ENCODE measurements around the gene PRM1.
A peak's percentile ranks its signal among the peaks of the same experiment; 100 is the strongest.

PRM1 gene

DNA sequence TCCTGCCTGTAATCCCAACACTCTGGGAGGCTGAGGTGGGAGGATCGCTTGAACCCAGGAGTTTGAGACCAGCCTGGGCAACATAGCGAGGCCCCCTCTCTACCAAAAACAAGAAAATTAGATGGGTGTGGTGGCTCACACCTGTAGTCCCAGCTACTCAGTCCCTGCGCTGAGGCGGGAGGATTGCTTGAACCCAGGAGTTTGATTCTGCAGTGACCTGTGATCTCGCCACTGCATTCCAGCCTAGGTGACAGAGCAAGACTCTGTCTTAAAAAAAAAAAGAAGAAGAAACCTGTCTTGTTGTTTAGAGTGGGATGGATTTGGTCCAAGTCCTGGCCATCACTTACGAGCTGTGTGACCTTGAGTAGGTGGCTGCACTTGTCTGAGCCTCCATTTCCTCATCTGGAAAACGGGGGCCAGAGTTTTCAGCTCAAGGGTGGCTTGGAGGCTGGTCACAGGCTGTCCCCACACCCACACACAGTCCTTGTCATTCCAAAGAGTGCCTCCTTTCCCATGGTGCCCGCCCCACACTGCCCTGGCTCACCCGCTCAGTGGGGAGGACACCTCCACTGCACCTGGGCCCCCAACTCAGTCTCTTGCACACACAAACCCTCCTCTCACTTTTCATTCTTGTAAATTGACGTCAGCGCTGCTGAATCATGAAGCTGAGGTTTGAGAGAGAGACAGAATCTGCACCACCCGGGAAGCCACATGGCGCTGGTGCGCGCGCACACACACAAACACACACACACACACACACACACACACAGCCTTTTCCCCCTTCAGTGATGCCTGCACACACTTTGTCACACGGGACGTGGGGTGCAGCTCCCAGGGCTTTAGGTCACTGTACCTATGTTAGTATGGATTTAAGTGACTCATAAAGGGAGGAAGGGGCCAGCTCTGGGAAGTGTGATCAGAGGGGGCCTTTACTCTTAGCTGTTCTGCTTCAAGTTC lies 29.3 kb downstream of the PRM1 start:
- Histone ChIP-seq H4K20me1 (ENCODE audit: control insufficient read depth, insufficient read depth, low read depth, low read length) (peaks cover 12% of the 10 kb centered on the region), H3K27me3 (ENCODE audit: control insufficient read depth, low read length) (peaks cover 18% of the 10 kb centered on the region), H3K4me2 (ENCODE audit: low read length) (peak overlapping the region; percentile 98), H3K4me3 (ENCODE audit: low read length) (peak overlapping the region; percentile 78; the same call in 1 of the 2 replicates), H3K79me2 (ENCODE audit: control insufficient read depth, low read length) (peaks cover 37% of the 10 kb centered on the region), H3K36me3 (ENCODE audit: control insufficient read depth, low read length) (peaks cover 40% of the 10 kb centered on the region), H3K27ac (ENCODE audit: low read depth, low read length) (no peak overlapping the region), H3F3A (ENCODE audit: control insufficient read depth, insufficient read depth) (peaks cover 24% of the 10 kb centered on the region), H3K4me1 (ENCODE audit: control insufficient read depth, low read length) (peaks cover 47% of the 10 kb centered on the region), H3K9me2 (replicated peaks; ENCODE audit: control insufficient read depth, low read length) (no peaks in the 10 kb centered on the region), H3K9me3 (ENCODE audit: control insufficient read depth, insufficient read depth, low read length) (no peaks in the 10 kb centered on the region)
- no peak for TF ChIP-seq EZH2phosphoT487 (IDR thresholded peaks at IDR 0.05; ENCODE audit: borderline replicate concordance, low read length)
- TF ChIP-seq, protein P1, sequence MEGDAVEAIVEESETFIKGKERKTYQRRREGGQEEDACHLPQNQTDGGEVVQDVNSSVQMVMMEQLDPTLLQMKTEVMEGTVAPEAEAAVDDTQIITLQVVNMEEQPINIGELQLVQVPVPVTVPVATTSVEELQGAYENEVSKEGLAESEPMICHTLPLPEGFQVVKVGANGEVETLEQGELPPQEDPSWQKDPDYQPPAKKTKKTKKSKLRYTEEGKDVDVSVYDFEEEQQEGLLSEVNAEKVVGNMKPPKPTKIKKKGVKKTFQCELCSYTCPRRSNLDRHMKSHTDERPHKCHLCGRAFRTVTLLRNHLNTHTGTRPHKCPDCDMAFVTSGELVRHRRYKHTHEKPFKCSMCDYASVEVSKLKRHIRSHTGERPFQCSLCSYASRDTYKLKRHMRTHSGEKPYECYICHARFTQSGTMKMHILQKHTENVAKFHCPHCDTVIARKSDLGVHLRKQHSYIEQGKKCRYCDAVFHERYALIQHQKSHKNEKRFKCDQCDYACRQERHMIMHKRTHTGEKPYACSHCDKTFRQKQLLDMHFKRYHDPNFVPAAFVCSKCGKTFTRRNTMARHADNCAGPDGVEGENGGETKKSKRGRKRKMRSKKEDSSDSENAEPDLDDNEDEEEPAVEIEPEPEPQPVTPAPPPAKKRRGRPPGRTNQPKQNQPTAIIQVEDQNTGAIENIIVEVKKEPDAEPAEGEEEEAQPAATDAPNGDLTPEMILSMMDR (IDR thresholded peaks at IDR 0.05; ENCODE audit: low read depth, low read length, poor library complexity, severe bottlenecking) = no peak

DNA sequence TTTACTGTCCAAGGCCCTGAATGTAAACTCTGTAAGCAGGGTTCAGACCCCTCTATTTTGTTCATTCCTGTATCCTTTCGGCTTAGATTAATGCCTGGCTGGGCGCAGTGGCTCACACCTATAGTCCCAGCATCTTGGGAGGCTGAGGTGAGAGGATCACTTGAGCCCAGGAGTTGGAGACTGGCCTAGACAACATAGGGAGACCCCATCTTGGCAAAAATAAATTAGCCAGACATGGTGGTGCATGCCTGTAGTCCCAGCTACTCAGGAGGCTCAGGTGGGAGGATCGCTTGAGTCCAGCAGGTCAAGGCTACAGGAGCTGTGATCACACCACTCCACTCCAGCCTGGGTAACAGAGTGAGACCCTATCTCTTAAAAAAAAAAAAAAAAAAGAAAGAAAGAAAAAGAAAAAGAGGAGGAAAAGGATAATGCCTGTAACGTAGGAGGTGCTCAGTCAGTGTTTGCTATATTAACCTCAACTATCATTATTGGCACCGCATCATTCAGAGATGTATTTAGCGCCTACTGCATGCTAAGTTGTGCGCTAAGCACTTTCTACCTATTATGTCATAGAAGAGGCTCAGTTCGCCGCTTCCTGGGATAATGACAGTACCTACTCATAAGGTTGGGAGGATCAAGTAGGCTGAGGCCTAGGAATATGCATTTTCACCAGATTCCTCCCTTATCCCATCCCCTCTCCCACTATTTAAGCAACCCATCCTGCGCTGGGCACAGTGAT lies 30.2 kb downstream of the PRM1 start:
- peaks cover 40% of the 10 kb centered on the region for H3K36me3 ChIP-seq (ENCODE audit: control insufficient read depth, low read length)
- H3F3A ChIP-seq (ENCODE audit: control insufficient read depth, insufficient read depth) = peaks cover 24% of the 10 kb centered on the region
- no peaks in the 10 kb centered on the region for H3K9me3 ChIP-seq (ENCODE audit: control insufficient read depth, insufficient read depth, low read length)
- TF ChIP-seq, protein P1 (IDR thresholded peaks at IDR 0.05; ENCODE audit: low read depth, low read length, poor library complexity, severe bottlenecking) = no peak
- no peak for TF ChIP-seq EZH2phosphoT487 (IDR thresholded peaks at IDR 0.05; ENCODE audit: borderline replicate concordance, low read length)
- H3K4me2 ChIP-seq (ENCODE audit: low read length) = no peak overlapping the region
- no peaks in the 10 kb centered on the region for H3K9me2 ChIP-seq (replicated peaks; ENCODE audit: control insufficient read depth, low read length)
- no peak overlapping the region for H3K27ac ChIP-seq (ENCODE audit: low read depth, low read length)
- peaks cover 17% of the 10 kb centered on the region for H3K27me3 ChIP-seq (ENCODE audit: control insufficient read depth, low read length)
- H3K79me2 ChIP-seq (ENCODE audit: control insufficient read depth, low read length) = peaks cover 37% of the 10 kb centered on the region
- peaks cover 12% of the 10 kb centered on the region for H4K20me1 ChIP-seq (ENCODE audit: control insufficient read depth, insufficient read depth, low read depth, low read length)
- H3K4me3 ChIP-seq (ENCODE audit: low read length) = no peak overlapping the region
- H3K4me1 ChIP-seq (ENCODE audit: control insufficient read depth, low read length) = peaks cover 43% of the 10 kb centered on the region

DNA sequence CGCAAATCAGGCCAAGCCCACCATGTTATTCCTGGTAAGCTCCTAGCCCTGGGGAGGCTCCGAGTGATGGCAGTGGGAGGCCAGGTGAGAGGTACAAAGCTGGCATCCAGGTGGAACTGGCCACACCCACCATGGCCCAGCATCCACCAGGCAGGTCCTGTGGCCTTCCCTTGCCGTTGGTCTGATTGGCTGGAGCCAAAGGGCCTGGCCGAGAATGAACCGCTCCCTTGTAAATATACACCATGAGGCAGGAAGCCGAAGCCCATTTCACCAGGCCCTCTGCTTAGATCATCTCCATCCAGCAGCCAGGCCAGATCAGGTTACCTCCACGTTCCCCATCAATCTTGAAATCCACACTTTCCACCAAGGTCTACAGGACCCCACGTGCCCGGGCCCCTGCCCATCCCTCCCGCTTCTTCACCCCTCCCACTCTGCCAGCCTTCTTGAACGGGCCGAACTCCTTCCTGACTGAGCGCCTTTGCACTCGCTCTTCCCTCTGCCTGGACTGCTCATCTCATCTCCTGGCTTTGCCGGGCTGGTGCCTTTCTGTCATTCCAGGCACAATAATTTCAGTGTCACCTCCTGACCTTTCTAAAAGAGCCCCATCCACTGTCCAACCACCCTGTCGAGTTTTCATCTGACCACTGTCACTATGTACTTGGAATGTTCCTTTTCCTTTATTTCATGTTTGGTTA lies 30.9 kb downstream of the PRM1 start:
- no peaks in the 10 kb centered on the region for H3K9me3 ChIP-seq (ENCODE audit: control insufficient read depth, insufficient read depth, low read length)
- H3K36me3 ChIP-seq (ENCODE audit: control insufficient read depth, low read length) = peaks cover 36% of the 10 kb centered on the region
- peaks cover 12% of the 10 kb centered on the region for H4K20me1 ChIP-seq (ENCODE audit: control insufficient read depth, insufficient read depth, low read depth, low read length)
- H3F3A ChIP-seq (ENCODE audit: control insufficient read depth, insufficient read depth) = peaks cover 24% of the 10 kb centered on the region
- peaks cover 43% of the 10 kb centered on the region for H3K4me1 ChIP-seq (ENCODE audit: control insufficient read depth, low read length)
- TF ChIP-seq, protein P1 (IDR thresholded peaks at IDR 0.05; ENCODE audit: low read depth, low read length, poor library complexity, severe bottlenecking) = no peak
- TF ChIP-seq EZH2phosphoT487 (IDR thresholded peaks at IDR 0.05; ENCODE audit: borderline replicate concordance, low read length) = no peak
- H3K9me2 ChIP-seq (replicated peaks; ENCODE audit: control insufficient read depth, low read length) = no peaks in the 10 kb centered on the region
- no peak overlapping the region for H3K27ac ChIP-seq (ENCODE audit: low read depth, low read length)
- H3K4me3 ChIP-seq (ENCODE audit: low read length) = no peak overlapping the region
- peaks cover 24% of the 10 kb centered on the region for H3K27me3 ChIP-seq (ENCODE audit: control insufficient read depth, low read length)
- peaks cover 30% of the 10 kb centered on the region for H3K79me2 ChIP-seq (ENCODE audit: control insufficient read depth, low read length)
- H3K4me2 ChIP-seq (ENCODE audit: low read length) = no peak overlapping the region

Measured in DOHH2 (cell line).